HG02623 (cell line): Measurements from ENCODE around the gene GINS3.
A peak's percentile ranks its signal among the peaks of the same experiment; 100 is the strongest.

Source experiments
- ATAC-seq: cut with Tn5 transposase; IDR thresholded peaks from one replicate; pipeline ENCODE4 v1.9.1; 2021; ENCODE audit warnings: moderate library complexity; ENCODE audit not compliant: unreplicated experiment

GINS3 gene

GRCh38 chr16:58422809-58423208, 30.5 kb downstream of the GINS3 start:
- ATAC-seq = no peak

GRCh38 chr16:58425245-58425644, 33.0 kb downstream of the GINS3 start:
- no peak for ATAC-seq

- ATAC-seq = peak; percentile 81
Observed at GRCh38 chr16:58425756-58426494, 33.7 kb downstream of the GINS3 start.

- ATAC-seq = no peak
Observed at GRCh38 chr16:58426966-58427365, 34.7 kb downstream of the GINS3 start.

GRCh38 chr16:58428621-58429542, 36.6 kb downstream of the GINS3 start:
- ATAC-seq = no peak

GRCh38 chr16:58430718-58431117, 38.4 kb downstream of the GINS3 start:
- no peak for ATAC-seq

GRCh38 chr16:58433569-58433951, 41.3 kb downstream of the GINS3 start:
- no peak for ATAC-seq

- no peak for ATAC-seq
Observed at GRCh38 chr16:58435779-58436178, 43.5 kb downstream of the GINS3 start.

GRCh38 chr16:58440131-58440530, 47.9 kb downstream of the GINS3 start:
- ATAC-seq = no peak

GRCh38 chr16:58442547-58442946, 50.3 kb downstream of the GINS3 start:
- no peak for ATAC-seq

GRCh38 chr16:58443783-58444182, 51.5 kb downstream of the GINS3 start:
- no peak for ATAC-seq

GRCh38 chr16:58444265-58444664, 52.0 kb downstream of the GINS3 start:
- ATAC-seq = no peak

GRCh38 chr16:58448890-58449289, 56.6 kb downstream of the GINS3 start:
- no peak for ATAC-seq

- no peak for ATAC-seq
Observed at GRCh38 chr16:58449306-58449705, 57.0 kb downstream of the GINS3 start.

- no peak for ATAC-seq
Observed at GRCh38 chr16:58449768-58450167, 57.5 kb downstream of the GINS3 start.

- no peak for ATAC-seq
Observed at GRCh38 chr16:58450590-58450989, 58.3 kb downstream of the GINS3 start.

- ATAC-seq = no peak
Observed at GRCh38 chr16:58451265-58451689, 59.0 kb downstream of the GINS3 start.

- no peak for ATAC-seq
Observed at GRCh38 chr16:58451945-58452401, 59.7 kb downstream of the GINS3 start.

- no peak for ATAC-seq
Observed at GRCh38 chr16:58452640-58453039, 60.4 kb downstream of the GINS3 start.

GRCh38 chr16:58454178-58454577, 61.9 kb downstream of the GINS3 start:
- no peak for ATAC-seq

GRCh38 chr16:58454856-58455255, 62.6 kb downstream of the GINS3 start:
- ATAC-seq = no peak
